WTC11 (cell line): ENCODE results near the gene DGKG.

Source experiments
- CTCF ChIP-seq: fragments of 200-600 bp; IDR thresholded peaks from 2 replicates; pipeline ENCODE4 v1.8.0; 2022; ENCODE audit warnings: antibody characterized with exemption
- TCF7 ChIP-seq: sonication (generic); formaldehyde crosslinking; IDR thresholded peaks from 2 replicates; pipeline ENCODE4 v1.8.0; 2022; ENCODE audit warnings: mild to moderate bottlenecking, low read depth, missing genetic modification reagents, moderate library complexity
- TP53 ChIP-seq: sonication (generic); formaldehyde crosslinking; IDR thresholded peaks from 2 replicates; pipeline ENCODE4 v1.8.1; 2023; ENCODE audit warnings: mild to moderate bottlenecking, missing genetic modification reagents
- USF1 ChIP-seq: sonication (generic); formaldehyde crosslinking; IDR thresholded peaks from 2 replicates; pipeline ENCODE4 v1.8.0; 2022; ENCODE audit warnings: mild to moderate bottlenecking, missing genetic modification reagents
- ZNF532 ChIP-seq: fragments of 250-450 bp; sonication (Bioruptor Pico); IDR thresholded peaks from 2 replicates; pipeline ENCODE4 v1.9.0; 2021; ENCODE audit warnings: mild to moderate bottlenecking, borderline replicate concordance

DNA sequence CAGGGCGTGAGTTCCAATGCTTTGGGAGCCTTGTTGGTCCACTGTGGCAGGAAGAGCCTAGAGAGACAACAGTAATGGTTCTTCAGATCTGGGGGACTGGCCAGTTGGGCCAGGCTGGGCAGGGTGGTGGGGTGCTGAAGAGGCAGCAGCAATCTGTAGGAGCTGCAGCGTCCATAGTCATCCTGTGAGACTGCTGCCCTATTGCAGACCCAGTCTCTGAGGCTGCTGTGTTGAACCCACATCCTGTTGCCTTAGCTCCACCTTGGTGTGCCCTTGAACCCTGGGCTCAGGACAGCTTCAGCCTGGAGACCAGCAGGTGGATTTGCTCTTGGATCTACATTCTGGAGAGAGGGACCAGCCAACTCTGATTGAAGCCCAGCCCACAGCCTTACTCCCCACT lies 229.5 kb downstream of the DGKG start:
- TF ChIP-seq ZNF532 (CRISPR knock-in tag) (no peak), CTCF (no peak), USF1 (CRISPR knock-in tag) (no peak), TP53 (CRISPR knock-in tag) (no peak), TCF7 (CRISPR knock-in tag) (no peak)
